Measurements from ENCODE around the gene STPG2.

DNA sequence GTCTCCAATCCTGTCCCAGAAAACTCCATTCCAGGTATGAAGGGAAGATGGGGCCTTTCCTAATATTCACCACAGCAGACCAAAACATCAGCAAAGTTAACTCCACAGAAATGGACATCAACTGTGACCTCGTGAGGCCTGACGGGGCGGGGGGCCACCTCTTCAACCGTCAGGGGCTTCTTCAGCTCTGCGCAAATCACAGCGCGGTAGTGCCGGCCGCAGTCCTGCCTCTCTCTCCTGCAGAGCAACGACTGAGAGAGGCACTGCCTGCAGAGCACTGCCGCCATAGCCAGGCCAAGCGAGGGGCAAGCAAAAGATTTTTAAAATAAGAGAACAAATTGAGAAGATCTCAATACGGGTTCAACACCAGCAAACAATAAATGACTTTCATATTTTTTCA, 226.2 kb downstream of the STPG2 start:
- TF ChIP-seq, protein P1, sequence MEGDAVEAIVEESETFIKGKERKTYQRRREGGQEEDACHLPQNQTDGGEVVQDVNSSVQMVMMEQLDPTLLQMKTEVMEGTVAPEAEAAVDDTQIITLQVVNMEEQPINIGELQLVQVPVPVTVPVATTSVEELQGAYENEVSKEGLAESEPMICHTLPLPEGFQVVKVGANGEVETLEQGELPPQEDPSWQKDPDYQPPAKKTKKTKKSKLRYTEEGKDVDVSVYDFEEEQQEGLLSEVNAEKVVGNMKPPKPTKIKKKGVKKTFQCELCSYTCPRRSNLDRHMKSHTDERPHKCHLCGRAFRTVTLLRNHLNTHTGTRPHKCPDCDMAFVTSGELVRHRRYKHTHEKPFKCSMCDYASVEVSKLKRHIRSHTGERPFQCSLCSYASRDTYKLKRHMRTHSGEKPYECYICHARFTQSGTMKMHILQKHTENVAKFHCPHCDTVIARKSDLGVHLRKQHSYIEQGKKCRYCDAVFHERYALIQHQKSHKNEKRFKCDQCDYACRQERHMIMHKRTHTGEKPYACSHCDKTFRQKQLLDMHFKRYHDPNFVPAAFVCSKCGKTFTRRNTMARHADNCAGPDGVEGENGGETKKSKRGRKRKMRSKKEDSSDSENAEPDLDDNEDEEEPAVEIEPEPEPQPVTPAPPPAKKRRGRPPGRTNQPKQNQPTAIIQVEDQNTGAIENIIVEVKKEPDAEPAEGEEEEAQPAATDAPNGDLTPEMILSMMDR (IDR thresholded peaks at IDR 0.05), result no peak
- TF ChIP-seq EZH2 (IDR thresholded peaks at IDR 0.05; ENCODE audit: borderline replicate concordance, insufficient read depth, low read depth, low read length, poor library complexity, severe bottlenecking), result no peak

Measured in B cell (primary cell).